HG03342 (cell line): ENCODE data around the gene B9D2.
"Not testable (repeated sequence)": the region's sequence is repeated elsewhere in the genome, so short reads cannot be mapped to it uniquely, and the experiment has no call there.

Experiments
- ATAC-seq: cut with Tn5 transposase; IDR thresholded peaks from one replicate; pipeline ENCODE4 v1.9.1; 2021; ENCODE audit warnings: mild to moderate bottlenecking, moderate library complexity; ENCODE audit not compliant: unreplicated experiment

B9D2 gene

GRCh38 chr19:41363753-41364523 is at the start of gene B9D2:
B9D2 (minus strand) TSS chr19:41364149; CDS start chr19:41363519, 630 bp downstream.
- peak; percentile 78 for ATAC-seq

GRCh38 chr19:41412953-41413352 is 49.0 kb upstream of the B9D2 start:
- ATAC-seq = no peak

- no peak for ATAC-seq
Observed at GRCh38 chr19:41411968-41412265, 48.0 kb upstream of the B9D2 start.

- no peak for ATAC-seq
Observed at GRCh38 chr19:41411100-41411967, 47.4 kb upstream of the B9D2 start.

GRCh38 chr19:41410336-41411054 is 46.5 kb upstream of the B9D2 start:
- no peak for ATAC-seq

- no peak for ATAC-seq
Observed at GRCh38 chr19:41409288-41409687, 45.3 kb upstream of the B9D2 start.

GRCh38 chr19:41408846-41409245 is 44.9 kb upstream of the B9D2 start:
- not testable (repeated sequence) for ATAC-seq

- no peak for ATAC-seq
Observed at GRCh38 chr19:41408256-41408655, 44.3 kb upstream of the B9D2 start.

- ATAC-seq = no peak
Observed at GRCh38 chr19:41407271-41407670, 43.3 kb upstream of the B9D2 start.

GRCh38 chr19:41405776-41406175 is 41.8 kb upstream of the B9D2 start:
- no peak for ATAC-seq

GRCh38 chr19:41403181-41403970 is 39.4 kb upstream of the B9D2 start:
- no peak for ATAC-seq

GRCh38 chr19:41402010-41402409 is 38.1 kb upstream of the B9D2 start:
- no peak for ATAC-seq

- ATAC-seq = no peak
Observed at GRCh38 chr19:41401483-41401882, 37.5 kb upstream of the B9D2 start.

- no peak for ATAC-seq
Observed at GRCh38 chr19:41399525-41399924, 35.6 kb upstream of the B9D2 start.

GRCh38 chr19:41399091-41399490 is 35.1 kb upstream of the B9D2 start:
- ATAC-seq = no peak

- no peak for ATAC-seq
Observed at GRCh38 chr19:41398598-41398997, 34.6 kb upstream of the B9D2 start.

GRCh38 chr19:41398050-41398418 is 34.1 kb upstream of the B9D2 start:
- ATAC-seq = no peak

- ATAC-seq = peak; percentile 89
Observed at GRCh38 chr19:41397086-41398049, 33.4 kb upstream of the B9D2 start, which contains the start of the genes BCKDHA and EXOSC5. BCKDHA (plus strand) TSS chr19:41397818; CDS start chr19:41397828, 10 bp downstream. EXOSC5 (minus strand) TSS chr19:41397359; CDS start chr19:41397328, 31 bp downstream.

GRCh38 chr19:41395355-41395754 is 31.4 kb upstream of the B9D2 start:
- no peak for ATAC-seq
